ENCODE data around the gene CDH13. TPM values are rescaled to one million over a fixed set of nuclear protein-coding genes. Genes with fewer than 3 reads are reported as not detected.

Gene CDH13
- total and polyA plus RNA-seq, 2 donors (not counting 3 experiments of a cell fraction or from before 2014, with no cell fraction given) = 96.6 to 124 TPM

DNA sequence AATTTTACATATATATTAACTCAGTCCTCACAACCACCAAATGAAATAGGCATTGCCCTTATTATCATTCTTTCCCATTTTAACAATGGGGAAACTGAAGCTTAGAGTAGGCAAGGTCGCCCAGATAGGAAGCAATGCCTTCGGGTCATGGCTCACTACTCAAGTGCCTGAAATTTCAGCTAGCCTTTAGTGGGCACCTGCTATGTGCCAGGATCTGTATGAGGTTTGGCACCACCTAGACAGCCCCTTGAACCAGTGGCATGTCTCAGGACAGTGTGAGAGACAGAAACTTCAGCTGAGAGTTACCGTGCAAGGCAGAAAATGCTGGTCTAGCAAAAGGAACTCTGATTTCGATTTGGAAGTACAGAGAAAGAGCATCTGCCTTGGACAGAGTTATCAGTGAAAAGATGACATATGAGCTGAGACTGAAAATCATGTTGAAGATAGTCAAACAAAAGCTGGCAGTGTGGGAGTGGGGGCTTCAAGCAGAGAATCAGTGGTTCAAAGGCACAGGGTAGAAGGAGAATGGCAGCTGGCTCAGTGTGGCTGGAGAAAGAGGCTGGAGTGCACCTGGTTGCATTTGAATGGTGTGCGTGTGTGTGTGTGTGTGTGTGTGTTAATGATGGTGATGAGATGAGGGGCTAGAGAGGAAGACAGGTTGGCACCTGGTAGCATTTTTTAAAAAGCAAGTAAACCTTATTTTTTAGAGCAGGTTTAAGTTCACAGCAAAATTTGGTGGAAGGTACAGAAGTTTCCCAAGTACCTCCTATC lies 29.1 kb downstream of the CDH13 start:
- Histone ChIP-seq H3K27ac (ENCODE audit: insufficient read depth, low read depth, low read length) (peak overlapping the region; percentile 91), H3K4me1 (ENCODE audit: control insufficient read depth, extremely low read depth, insufficient read depth, low read length) (peaks cover 65% of the 10 kb centered on the region), H3K36me3 (ENCODE audit: control insufficient read depth in 2 of 2, extremely low read depth in 1 of 2, insufficient read depth in 2 of 2, low read length in 2 of 2) (no peaks in the 10 kb centered on the region), H3K4me2 (ENCODE audit: insufficient read depth, low read length) (peak overlapping the region; percentile 68), H3K27me3 (ENCODE audit: control insufficient read depth in 2 of 2, insufficient read depth in 2 of 2, low read length in 2 of 2) (no peaks in the 10 kb centered on the region), H3K79me2 (ENCODE audit: control insufficient read depth, insufficient read depth, low read length) (peaks cover 4% of the 10 kb centered on the region), H3K9ac (replicated peaks; ENCODE audit: extremely low read depth, insufficient read depth, low read length) (peak overlapping the region; percentile 30), H3K9me1 (replicated peaks; ENCODE audit: control insufficient read depth, extremely low read depth, insufficient read depth, low read length) (no peaks in the 10 kb centered on the region), H4K20me1 (replicated peaks; ENCODE audit: control insufficient read depth, extremely low read depth, insufficient read depth, low read length) (no peaks in the 10 kb centered on the region), H3K4me3 (replicated peaks in 1 of 3; ENCODE audit: insufficient read depth in 1 of 3, low read depth in 1 of 3, low read length in 3 of 3) (no peak overlapping the region), H3K9me3 (replicated peaks; ENCODE audit: control insufficient read depth, insufficient read depth, low read length) (no peaks in the 10 kb centered on the region), H2AFZ (ENCODE audit: low read depth, low read length) (no peak overlapping the region)
- TF ChIP-seq MYC (IDR thresholded peaks at IDR 0.05; ENCODE audit: low read depth, low read length) (no peak), GATA2 (IDR thresholded peaks at IDR 0.05; ENCODE audit: insufficient read depth, insufficient read length, low read depth, low read length) (no peak), FOS (IDR thresholded peaks at IDR 0.05; ENCODE audit: borderline replicate concordance, insufficient read depth, low read length) (no peak), POLR2A (IDR thresholded peaks at IDR 0.05; ENCODE audit: low read depth, low read length) (no peak), POLR2AphosphoS5 (IDR thresholded peaks at IDR 0.05; ENCODE audit: insufficient read depth, low read depth, low read length) (no peak), JUN (IDR thresholded peaks at IDR 0.05; ENCODE audit: borderline replicate concordance, insufficient read depth, insufficient read length, low read depth) (no peak), EZH2 (IDR thresholded peaks at IDR 0.05; ENCODE audit: borderline replicate concordance, low read depth, low read length, severe bottlenecking) (no peak)
- TF ChIP-seq, protein P1, sequence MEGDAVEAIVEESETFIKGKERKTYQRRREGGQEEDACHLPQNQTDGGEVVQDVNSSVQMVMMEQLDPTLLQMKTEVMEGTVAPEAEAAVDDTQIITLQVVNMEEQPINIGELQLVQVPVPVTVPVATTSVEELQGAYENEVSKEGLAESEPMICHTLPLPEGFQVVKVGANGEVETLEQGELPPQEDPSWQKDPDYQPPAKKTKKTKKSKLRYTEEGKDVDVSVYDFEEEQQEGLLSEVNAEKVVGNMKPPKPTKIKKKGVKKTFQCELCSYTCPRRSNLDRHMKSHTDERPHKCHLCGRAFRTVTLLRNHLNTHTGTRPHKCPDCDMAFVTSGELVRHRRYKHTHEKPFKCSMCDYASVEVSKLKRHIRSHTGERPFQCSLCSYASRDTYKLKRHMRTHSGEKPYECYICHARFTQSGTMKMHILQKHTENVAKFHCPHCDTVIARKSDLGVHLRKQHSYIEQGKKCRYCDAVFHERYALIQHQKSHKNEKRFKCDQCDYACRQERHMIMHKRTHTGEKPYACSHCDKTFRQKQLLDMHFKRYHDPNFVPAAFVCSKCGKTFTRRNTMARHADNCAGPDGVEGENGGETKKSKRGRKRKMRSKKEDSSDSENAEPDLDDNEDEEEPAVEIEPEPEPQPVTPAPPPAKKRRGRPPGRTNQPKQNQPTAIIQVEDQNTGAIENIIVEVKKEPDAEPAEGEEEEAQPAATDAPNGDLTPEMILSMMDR (IDR thresholded peaks at IDR 0.05; ENCODE audit: extremely low read depth in 1 of 2, insufficient read depth in 1 of 2, low read depth in 1 of 2, low read length in 2 of 2) = no peak
- TF ChIP-seq, protein P2, sequence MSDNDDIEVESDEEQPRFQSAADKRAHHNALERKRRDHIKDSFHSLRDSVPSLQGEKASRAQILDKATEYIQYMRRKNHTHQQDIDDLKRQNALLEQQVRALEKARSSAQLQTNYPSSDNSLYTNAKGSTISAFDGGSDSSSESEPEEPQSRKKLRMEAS (IDR thresholded peaks at IDR 0.05; ENCODE audit: insufficient read depth, insufficient read length) = no peak
- DNase-seq (ENCODE audit: low read depth, low spot score) (no peak), FAIRE-seq (no peak)
- dilution Hi-C loops (cut with MboI; ENCODE audit: extremely low pct_ligation_motif_present, low sequenced_read_pairs) = no loop called here
- no TSS peak for BruUV-seq (replicated peaks)
- intact Hi-C loops (cut with micrococcal nuclease) = loop anchor here (1.0 kb wide), 2 partner anchors 18 to 43 kb away; no protein-coding TSS in a partner anchor
- ChIA-PET POLR2A (interaction anchor here (0.8 to 1.3 kb wide), 2 partner anchors 22 to 44 kb away, joined by 3 to 4 read pairs; no protein-coding TSS in a partner anchor), CTCF (interaction anchor here (0.8 to 5.6 kb wide), 12 partner anchors 9 to 106 kb away, joined by 3 to 53 read pairs (median 4); no protein-coding TSS in a partner anchor)

Data from endothelial cell of umbilical vein (primary cell).